GM19238 (cell line): ENCODE measurements around the gene PAXX.
A peak's percentile ranks its signal among the peaks of the same experiment; 100 is the strongest.

Experiments
- DNase-seq: peaks from one replicate; pipeline ENCODE4 v3.0.0; 2011; ENCODE audit warnings: low spot score; ENCODE audit not compliant: insufficient read length

PAXX gene

GRCh38 chr9:137016436-137016835 lies 24.2 kb downstream of the PAXX start:
- DNase-seq = no peak

DNA sequence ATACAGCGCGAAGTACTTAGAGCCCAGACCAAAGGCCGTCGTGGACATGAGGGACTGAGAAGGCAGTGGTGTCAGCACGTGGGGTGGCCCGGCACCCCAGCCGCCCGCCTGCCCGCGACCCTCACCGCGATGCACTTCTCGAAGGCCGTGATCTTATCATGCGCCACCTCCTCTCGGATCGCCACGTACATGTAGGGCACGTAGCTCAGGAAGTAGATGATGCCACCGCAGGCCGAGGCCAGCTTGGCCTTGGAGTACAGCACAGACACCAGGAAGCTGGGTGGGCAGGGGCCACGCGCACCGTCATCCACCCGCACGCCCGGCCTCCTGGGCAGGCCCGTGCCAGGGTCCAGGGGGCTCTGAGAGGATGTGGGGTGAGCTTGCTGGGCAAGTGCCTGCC lies 24.8 kb downstream of the PAXX start:
- no peak for DNase-seq

DNA sequence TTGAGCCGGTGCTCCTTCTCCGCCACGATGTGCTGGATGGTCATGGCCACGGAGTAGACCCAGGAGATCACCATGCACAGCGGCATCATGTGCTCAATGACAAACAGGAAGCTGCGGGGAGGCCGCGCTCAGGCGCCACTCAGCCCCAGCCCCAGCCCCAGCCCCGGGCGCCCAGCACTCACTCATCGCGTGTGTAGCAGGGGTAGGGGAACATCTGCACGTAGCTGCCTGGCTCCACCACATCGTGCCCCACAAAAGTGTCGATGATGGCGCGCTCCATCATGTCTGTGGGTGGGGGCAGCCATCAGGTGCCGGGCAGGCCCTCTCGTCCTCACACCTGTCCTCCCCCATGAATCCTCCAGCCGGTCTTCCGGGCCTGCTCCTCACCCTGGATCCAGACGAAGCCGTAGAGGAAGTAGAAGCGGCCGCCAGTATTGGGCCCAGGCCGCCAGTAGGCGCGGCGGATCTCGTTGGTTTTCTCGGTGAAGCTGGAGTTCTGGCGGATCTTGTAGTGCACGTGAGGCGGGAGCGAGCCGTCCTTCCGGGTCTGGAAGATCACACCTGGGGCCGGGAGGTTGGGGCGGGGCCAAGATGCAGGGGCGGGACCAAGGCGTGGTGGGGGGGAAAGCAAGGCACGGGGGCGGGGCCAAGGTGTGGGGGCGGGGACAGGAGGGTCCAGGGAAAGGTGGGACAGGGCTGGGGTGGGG lies 25.7 kb downstream of the PAXX start:
- no peak for DNase-seq

DNA sequence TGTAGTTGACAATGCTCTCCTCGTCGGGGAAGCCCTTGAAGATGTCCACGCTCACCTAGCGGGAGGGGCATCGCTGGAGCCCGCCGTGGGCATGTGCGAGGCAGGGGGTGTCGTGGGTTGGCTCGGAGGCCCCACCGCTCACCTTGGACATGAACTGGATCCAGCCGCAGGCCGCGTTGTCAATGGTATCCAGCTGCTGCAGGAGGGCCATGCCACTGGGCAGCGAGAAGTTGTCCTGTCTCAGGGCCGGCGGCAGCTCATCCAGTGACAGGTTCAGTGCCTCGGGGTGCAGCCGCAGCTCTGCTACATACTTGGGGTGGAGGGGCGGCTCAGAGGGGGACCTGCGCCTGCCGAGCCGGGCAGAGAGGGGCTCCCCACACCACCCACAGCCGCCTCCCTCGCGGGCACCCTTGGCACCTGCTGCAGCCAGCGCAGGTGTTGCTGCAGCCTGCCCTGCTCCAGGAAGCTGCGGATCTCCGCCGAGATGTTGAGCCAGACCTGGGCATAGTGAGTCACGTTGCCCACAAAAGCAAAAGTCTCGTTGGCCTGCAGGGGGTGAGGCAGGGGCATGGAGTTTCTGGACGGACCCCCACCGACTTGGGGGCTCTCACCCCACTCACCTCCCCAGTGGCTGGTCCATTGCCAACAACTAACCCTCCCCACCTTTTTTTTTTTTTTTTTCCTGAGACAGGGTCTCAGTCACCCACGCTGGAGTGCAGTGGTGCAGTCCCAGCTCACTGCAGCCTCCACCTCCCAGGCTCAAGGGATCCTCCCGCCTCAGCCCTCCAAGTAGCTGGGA lies 26.7 kb downstream of the PAXX start:
- DNase-seq = no peak

- no peak for DNase-seq
These were observed 27.9 kb downstream of the PAXX start for GRCh38 chr9:137019891-137020683.

- DNase-seq = no peak
These were observed 28.7 kb downstream of the PAXX start for GRCh38 chr9:137020771-137021567.

GRCh38 chr9:137021568-137021978 lies 29.4 kb downstream of the PAXX start:
- DNase-seq = no peak

DNA sequence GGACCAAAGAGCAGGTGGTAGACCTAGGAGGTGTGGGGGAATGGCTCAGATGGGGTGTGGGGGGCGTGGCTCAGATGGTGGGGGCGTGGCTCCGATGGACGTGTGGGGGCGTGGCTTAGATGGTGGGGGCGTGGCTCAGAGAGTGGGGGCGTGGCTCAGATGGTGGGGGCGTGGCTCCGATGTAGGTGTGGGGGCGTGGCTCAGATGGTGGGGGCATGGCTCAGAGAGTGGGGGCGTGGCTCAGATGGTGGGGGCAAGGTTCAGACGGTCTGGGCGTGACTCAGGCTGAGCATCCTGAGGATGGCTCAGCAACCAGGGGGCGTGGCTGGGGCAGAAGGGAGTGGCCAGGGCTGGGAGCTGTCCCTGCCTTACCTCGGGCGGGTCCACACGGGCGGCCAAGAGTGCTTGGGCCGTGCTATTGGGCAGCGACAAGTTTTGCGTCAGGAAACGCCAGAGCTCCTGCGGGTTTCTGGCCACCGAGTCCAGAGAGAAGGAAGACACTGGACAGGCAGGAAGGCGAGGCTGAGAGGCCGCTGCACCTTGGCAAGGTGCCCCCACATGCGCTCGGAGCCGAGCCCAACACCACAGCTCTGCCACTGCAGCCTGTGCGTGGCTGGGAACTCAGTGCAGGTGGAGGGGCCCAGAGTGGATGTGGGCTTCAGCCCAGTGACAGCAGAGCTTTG lies 29.9 kb downstream of the PAXX start:
- DNase-seq = no peak

DNA sequence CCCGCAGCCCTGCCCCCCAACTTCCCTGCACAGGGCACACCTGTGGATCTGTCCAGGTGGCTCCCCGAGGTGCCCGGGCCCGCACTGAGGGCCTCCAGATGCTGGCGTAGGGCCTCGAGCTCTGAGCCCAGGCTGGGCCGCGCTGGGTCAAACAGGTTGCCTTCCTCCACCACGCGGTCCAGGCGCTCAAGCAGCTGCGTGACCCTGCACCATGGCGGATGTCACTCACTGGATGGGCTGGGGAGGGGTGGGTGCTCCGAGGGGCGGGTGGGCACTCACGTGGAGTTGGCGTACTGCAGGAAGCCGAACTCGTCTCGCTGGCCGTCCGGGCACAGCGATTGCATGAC lies 30.4 kb downstream of the PAXX start:
- no peak for DNase-seq

DNA sequence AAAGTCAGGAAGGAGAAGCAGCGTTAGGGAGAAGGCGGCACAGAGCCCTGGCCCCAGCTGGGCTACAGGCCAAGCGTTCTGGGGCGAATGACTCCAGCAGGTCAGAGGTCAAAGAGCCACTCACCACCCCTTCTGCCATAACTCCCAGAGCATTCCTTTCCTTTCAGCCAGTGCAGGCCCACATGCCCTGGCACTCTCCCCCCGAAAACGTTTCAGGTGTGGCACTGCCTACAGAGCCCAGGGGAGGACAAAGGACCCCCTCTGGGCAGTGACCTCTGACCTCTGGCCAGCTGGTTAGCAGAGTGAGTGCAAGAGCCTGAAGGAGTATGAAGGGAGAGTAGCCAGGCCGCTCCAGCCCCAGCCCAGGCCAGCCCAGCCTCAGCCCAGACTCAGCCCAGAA lies 30.9 kb downstream of the PAXX start:
- DNase-seq = no peak

DNA sequence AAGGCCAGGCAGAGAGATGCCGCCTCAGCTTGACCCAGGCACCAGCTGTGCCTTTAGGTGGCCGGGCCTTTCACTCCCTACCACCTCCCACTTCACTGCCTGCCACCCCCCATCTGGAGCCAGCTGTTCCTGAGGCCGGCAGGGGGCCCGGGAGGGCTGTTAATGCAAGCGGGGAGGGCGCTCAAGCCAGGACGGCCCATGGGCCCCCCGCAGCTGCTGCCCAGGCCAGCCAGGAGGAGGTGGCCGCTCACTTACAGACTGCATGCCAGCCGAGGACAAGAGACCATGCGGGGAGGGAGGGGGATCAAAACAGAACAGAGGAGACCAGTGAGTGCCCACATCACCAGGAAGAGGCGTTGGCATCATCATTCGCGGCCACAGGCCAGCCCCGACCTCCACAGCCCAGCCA lies 31.4 kb downstream of the PAXX start:
- DNase-seq = no peak

DNA sequence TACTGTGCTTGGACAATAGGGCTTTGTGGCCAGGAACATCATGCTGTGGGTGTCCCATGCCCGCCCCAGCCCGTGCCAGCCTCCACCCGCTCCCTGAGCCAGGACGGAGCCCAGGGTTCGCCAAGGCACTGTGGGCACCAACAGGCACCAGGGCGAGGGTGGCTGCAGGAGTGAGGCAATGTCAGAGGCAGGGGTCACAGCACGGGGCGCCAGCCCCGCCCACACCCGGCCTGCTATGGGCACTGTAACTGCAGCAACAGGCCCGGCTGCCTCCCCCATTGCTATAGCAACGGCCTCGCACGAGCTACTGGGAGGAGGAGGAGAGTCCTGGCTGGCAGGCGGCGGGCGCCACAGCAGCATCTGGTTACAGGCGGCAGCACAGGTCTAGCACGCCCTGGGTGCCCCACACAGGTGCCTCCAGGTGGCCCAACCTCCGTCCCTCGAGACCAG lies 33.3 kb downstream of the PAXX start:
- DNase-seq = no peak

DNA sequence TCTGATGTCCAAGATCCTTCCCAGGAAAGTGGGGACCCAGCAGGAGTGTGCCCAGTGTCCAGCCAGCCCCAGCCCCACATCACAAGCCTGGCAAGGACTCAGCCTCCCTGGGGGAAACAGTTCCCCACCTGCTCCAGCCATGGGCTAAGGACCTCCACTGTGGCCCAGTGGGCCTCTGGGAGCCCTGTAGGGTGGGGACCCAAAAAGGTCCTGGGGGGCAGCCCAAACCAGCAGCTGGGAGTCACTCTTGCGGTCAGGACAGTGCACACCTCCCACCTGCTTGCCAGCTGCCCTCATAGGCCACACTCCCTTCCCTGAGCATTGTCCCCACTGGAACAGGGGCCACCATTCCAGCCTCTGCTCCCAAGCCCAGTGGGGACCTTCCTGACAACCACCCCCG lies 34.2 kb downstream of the PAXX start:
- no peak for DNase-seq

- no peak for DNase-seq
These were observed 34.6 kb downstream of the PAXX start for GRCh38 chr9:137026828-137027227.

DNA sequence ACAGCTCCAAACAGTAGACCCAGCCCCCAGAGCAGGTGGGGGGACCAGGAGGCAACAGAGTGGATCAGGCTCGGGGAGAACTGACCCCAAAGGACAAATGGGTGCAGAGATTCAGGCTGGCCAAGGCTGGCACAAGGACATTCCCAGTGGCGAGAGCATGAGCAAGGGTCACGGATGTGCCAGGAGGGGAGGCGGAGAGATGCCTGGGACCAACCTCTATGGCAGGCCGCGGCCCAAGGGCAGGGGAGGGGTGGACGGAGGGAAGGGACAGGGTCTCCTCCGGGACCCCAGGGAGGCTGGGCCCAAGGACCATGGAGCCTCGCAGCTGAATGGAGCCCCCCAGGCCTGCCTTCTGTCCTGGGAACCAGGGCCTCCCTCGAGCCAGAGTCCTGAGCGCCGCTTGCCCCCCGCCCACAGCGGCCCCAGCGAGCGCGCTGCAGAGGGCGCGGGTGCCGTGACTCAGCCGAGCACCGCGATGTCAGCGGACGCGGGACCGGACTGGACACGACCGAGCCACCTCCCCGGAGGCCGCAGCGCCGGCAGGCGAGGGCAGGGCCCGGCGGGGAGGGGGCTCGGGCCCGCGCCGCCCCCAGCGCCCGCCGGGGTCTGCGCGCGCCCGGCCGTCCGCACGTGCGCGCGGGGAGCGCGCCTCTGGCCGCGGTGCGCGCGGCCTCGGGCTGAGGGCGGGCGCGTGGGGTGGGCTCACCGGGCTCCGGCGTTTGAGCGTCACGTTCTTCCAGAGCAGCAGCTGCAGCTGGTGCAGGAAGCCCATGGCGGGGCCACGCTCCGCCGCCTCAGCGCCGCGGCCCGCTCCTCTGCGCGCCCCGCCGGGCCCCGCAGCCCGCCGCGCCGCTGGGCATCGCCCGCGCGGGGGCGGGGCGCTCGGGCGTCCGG lies 35.4 kb downstream of the PAXX start, which contains the start of gene ABCA2:
ABCA2 (minus strand) TSS at position 869 of the 894 bp plus-strand sequence; CDS start at position 772, 97 bp downstream.
- DNase-seq = no peak

- DNase-seq = peak; percentile 67
These were observed 36.2 kb downstream of the PAXX start for GRCh38 chr9:137028263-137029057.

DNA sequence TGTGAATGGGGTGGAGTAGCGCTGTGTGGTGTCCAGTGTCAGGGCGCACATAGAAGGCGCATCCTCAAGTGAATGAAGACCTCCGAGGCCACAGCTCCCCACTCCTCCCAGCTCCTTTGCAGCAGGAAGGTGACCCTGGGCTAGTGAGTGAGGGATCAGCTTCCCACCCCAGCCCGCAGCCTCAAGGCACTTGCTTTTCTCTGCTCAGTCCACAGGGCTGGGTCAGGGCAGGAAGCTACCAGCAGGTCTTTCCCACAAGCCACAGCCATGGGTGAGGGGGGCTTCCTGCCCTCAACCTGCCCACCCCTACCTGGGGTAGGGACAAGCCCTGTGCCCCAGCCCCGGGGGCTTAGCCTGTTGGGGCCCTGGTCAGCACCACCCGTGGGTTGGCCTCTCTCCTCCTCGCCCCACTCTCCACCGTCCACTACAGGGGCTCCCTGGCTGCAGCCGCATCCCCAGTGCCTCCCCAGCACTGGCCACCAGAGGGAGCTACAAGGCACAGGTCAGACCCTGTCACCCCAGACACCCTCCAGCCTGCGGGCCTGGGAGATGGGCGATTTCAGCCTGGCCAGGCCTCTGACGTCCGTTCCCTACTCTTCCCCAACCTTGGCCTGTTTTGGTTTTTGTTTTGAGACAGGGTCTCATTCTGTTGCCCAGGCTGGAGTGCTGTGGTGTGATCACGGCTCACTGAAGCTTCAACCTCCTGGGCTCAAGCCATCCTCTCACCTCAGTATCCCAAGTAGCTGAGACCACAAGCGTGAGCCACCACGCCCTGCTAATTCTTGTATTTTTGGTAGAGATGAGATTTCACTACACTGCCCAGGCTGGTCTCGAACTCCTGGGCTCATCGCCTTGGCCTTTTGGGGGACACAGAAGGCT lies 37.1 kb downstream of the PAXX start:
- peak; percentile 77 for DNase-seq

GRCh38 chr9:137030006-137030405 lies 37.8 kb downstream of the PAXX start:
- no peak for DNase-seq
